MCF 10A (cell line): ENCODE data around the gene GALNS. TPM values are rescaled to one million over a fixed set of nuclear protein-coding genes. Genes with fewer than 3 reads are reported as not detected.

ENCODE experiments used
- BruUV-seq: library from RNA; stranded (reverse); fragments of 400-500 nt; replicated peaks from 2 replicates; lab custom pipeline; 2021; lab: Mats Ljungman, UMichigan
- CTCF ChIA-PET: fragments of 300-600 bp; sonication (Branson Sonifier 250); formaldehyde crosslinking; extraction: SDS; loops from one replicate; lab custom pipeline; 2021; ENCODE audit warnings: antibody characterized with exemption, inconsistent platforms; lab: Yijun Ruan, JAX
- POLR2A ChIA-PET: fragments of 300-600, 350-650 bp; sonication (Branson Sonifier 250); formaldehyde crosslinking; extraction: SDS; loops from one replicate; lab custom pipeline; 2020; ENCODE audit warnings: antibody characterized with exemption, inconsistent platforms; lab: Yijun Ruan, JAX
- DNase-seq: peaks from one replicate; pipeline ENCODE4 v3.0.0-alpha.2; 2018; ENCODE audit not compliant: unreplicated experiment
- H3K27ac Mint-ChIP-seq: one replicate; pipeline ENCODE4 v1.8.0; 2022; ENCODE audit warnings: mild to moderate bottlenecking, low read depth, mixed read lengths; ENCODE audit not compliant: unreplicated experiment
- H3K27me3 Mint-ChIP-seq: one replicate; pipeline ENCODE4 v1.8.0; 2022; ENCODE audit warnings: mixed read lengths; ENCODE audit not compliant: insufficient read depth, unreplicated experiment
- H3K36me3 Mint-ChIP-seq: one replicate; pipeline ENCODE4 v1.8.0; 2022; ENCODE audit warnings: mild to moderate bottlenecking, moderate library complexity, mixed read lengths; ENCODE audit not compliant: insufficient read depth, unreplicated experiment
- H3K4me1 Mint-ChIP-seq: one replicate; pipeline ENCODE4 v1.8.0; 2022; ENCODE audit warnings: mixed read lengths; ENCODE audit not compliant: insufficient read depth, unreplicated experiment
- H3K4me3 Mint-ChIP-seq: one replicate; pipeline ENCODE4 v1.8.0; 2022; ENCODE audit warnings: mild to moderate bottlenecking, moderate library complexity, mixed read lengths; ENCODE audit not compliant: unreplicated experiment
- H3K9me3 Mint-ChIP-seq: one replicate; pipeline ENCODE4 v1.8.0; 2022; ENCODE audit warnings: mixed read lengths; ENCODE audit not compliant: unreplicated experiment
- CTCF ChIP-seq: fragments of 200-600 bp; IDR thresholded peaks from one replicate; pipeline ENCODE4 v1.8.0; 2022; ENCODE audit warnings: antibody characterized with exemption, mild to moderate bottlenecking; ENCODE audit not compliant: unreplicated experiment
- intact Hi-C: fragments of 100-400 bp; cut with micrococcal nuclease; formaldehyde crosslinking; loops from 2 replicates; pipeline ENCODE4 v1.14.1; 2022
- total RNA-seq: library from RNA; stranded (reverse); gene quantifications from 2 replicates; pipeline ENCODE4 v1.2.3, GENCODE V29; 2022

The GALNS gene
- total RNA-seq, 1 experiment from 2014 or later: 26.0 TPM

DNA sequence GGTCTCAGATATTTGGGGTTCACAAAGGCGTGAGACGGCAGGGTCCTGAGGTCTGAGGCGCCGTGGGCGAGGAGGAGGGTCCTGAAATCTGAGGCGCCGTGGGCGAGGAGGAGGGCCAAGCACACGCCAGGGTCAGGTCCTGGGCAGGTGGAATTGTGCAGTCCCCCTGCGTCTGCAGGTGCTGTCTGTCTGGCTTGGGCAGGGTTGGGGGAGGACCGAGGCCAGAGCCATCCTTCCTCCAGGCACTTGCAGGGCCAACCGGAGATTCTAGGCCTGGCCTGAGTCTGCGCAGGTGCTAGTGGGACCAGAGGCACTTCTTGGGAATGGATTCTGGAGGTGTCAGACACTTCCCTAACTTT, 42.6 kb downstream of the GALNS start:
- Mint-ChIP-seq H3K27ac (no peak overlapping the region), H3K4me1 (peaks cover 5% of the 10 kb centered on the region), H3K4me3 (no peak overlapping the region), H3K9me3 (no peaks in the 10 kb centered on the region), H3K36me3 (peaks cover 28% of the 10 kb centered on the region), H3K27me3 (no peaks in the 10 kb centered on the region)
- no TSS peak for BruUV-seq
- DNase-seq: no peak
- ChIA-PET CTCF (interaction anchor here (2.4 to 6.2 kb wide), 2 partner anchors 44 to 353 kb away, joined by 13 to 47 read pairs; partner anchors contain the start of genes GALNS and TRAPPC2L), POLR2A (interaction anchor here (3.4 kb wide), 1 partner anchor 10 kb away, joined by 16 read pairs; the partner anchor contains the start of gene CDT1)
- no peak for TF ChIP-seq CTCF
- intact Hi-C loops: no loop called here

DNA sequence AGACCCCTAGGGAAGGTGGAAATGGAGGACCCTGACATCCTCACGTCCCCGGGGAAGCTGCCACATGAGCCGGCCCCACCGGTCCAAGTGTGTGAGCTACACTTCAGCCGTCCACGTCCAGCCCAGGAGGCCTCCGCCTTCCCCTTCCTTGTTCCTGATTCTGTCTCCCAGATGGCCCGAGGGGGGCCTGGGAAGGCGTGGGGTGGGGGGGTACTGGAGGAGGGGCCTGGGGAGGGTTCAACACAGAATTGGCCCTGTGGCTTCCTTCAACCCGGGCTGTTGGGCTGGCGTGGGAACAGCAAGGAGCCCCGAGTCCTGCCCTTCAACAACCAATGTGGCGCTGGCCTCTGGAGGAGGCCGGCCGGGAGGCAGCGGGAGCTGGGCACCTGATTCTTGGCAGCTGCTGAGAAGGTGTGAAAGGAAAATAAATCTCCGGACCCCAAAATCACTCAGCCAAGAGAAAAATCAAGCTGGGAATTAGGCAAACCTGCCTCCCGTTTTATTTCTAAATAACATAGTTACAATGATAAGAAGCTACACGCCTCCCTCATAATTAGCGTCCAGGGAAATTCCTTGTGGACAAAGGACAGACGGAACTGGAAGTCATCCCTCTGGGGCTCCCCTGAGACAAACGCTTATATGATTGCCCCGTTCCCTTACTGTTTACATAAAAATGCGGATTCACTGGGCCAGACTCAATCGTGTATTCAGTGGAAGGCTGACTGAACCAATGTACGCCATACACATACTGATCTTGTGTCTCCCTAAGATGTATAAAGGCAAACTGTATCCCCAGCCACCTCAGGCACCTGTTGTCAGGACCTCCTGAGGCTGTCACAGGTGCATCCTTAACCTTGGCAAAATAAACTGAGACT, 43.2 kb downstream of the GALNS start:
- ChIA-PET CTCF (interaction anchor here (0.6 to 6.2 kb wide), 5 partner anchors 12 to 353 kb away, joined by 4 to 47 read pairs (median 5); partner anchors contain the start of genes GALNS and TRAPPC2L), POLR2A (interaction anchor here (0.6 to 4.1 kb wide), 12 partner anchors 8 to 429 kb away, joined by 3 to 42 read pairs (median 4); partner anchors contain the start of genes CDT1, GALNS and TRAPPC2L)
- no peaks in the 10 kb centered on the region for H3K9me3 Mint-ChIP-seq
- no peak for TF ChIP-seq CTCF
- intact Hi-C loops: no loop called here
- no TSS peak for BruUV-seq
- no peak overlapping the region for H3K27ac Mint-ChIP-seq
- peaks cover 30% of the 10 kb centered on the region for H3K36me3 Mint-ChIP-seq
- DNase-seq: no peak
- H3K4me1 Mint-ChIP-seq: peaks cover 5% of the 10 kb centered on the region
- no peaks in the 10 kb centered on the region for H3K27me3 Mint-ChIP-seq
- no peak overlapping the region for H3K4me3 Mint-ChIP-seq

GRCh38 chr16:88812513-88813268, 44.1 kb downstream of the GALNS start:
- intact Hi-C loops: loop anchor here (1.0 kb wide), 3 partner anchors 45 to 405 kb away; partner anchors contain the start of genes TRAPPC2L and ZNF778
- H3K27ac Mint-ChIP-seq: peak overlapping the region; percentile 77
- H3K36me3 Mint-ChIP-seq: peaks cover 34% of the 10 kb centered on the region
- peak overlapping the region; percentile 76 for H3K4me3 Mint-ChIP-seq
- DNase-seq: peak; percentile 60
- TF ChIP-seq CTCF: no peak
- H3K27me3 Mint-ChIP-seq: no peaks in the 10 kb centered on the region
- ChIA-PET CTCF (interaction anchor here (0.6 to 6.2 kb wide), 7 partner anchors 11 to 354 kb away, joined by 3 to 47 read pairs (median 4); partner anchors contain the start of genes GALNS and TRAPPC2L), POLR2A (interaction anchor here (0.6 to 4.1 kb wide), 21 partner anchors 9 to 430 kb away, joined by 3 to 42 read pairs (median 5); partner anchors contain the start of genes CDH15, CDT1, GALNS and PIEZO1)
- no peaks in the 10 kb centered on the region for H3K9me3 Mint-ChIP-seq
- peaks cover 5% of the 10 kb centered on the region for H3K4me1 Mint-ChIP-seq
- BruUV-seq: no TSS peak
